Measurements from ENCODE around the gene SLC25A26.

SLC25A26 gene

GRCh38 chr3:66379565-66379964, 158.8 kb downstream of the SLC25A26 start:
- Histone ChIP-seq H3K27me3 (replicated peaks in 2 of 5; ENCODE audit: control insufficient read depth in 4 of 5, insufficient read depth in 5 of 5, low read length in 4 of 5) (no peaks in the 10 kb centered on the region), H3K4me3 (ENCODE audit: control insufficient read depth in 1 of 7, extremely low read depth in 1 of 7, insufficient read depth in 4 of 7, low read depth in 2 of 7, low read length in 6 of 7) (no peak overlapping the region), H3K9me3 (ENCODE audit: control extremely low read depth in 1 of 5, control insufficient read depth in 4 of 5, insufficient read depth in 2 of 5, low read depth in 1 of 5, low read length in 4 of 5) (peaks cover 0 to 4% (median 0%) of the 10 kb centered on the region in 5 experiments), H3K36me3 (ENCODE audit: control insufficient read depth in 4 of 4, insufficient read depth in 4 of 4, low read length in 3 of 4) (peaks cover 22 to 67% (median 50%) of the 10 kb centered on the region in 4 experiments), H3K27ac (ENCODE audit: insufficient read depth in 1 of 2, low read depth in 1 of 2, low read length in 2 of 2, poor library complexity in 1 of 2, severe bottlenecking in 2 of 2) (no peak overlapping the region), H3K4me1 (ENCODE audit: control extremely low read depth in 1 of 4, control insufficient read depth in 4 of 4, insufficient read depth in 4 of 4, low read length in 3 of 4) (no peaks in the 10 kb centered on the region)
- CTCF ChIA-PET, result interaction anchor here (0.9 to 1.0 kb wide), 2 partner anchors 28 to 443 kb away, joined by 3 read pairs; no protein-coding TSS in a partner anchor
- POLR2A ChIA-PET, result interaction anchor here (0.9 kb wide), 1 partner anchor 36 kb away, joined by 3 read pairs; no protein-coding TSS in a partner anchor
- 100% methylated on average over 4 of the region's 9 CpGs for WGBS (ENCODE audit: insufficient coverage)
- DNase-seq, result no peak

GRCh38 chr3:66380200-66380932, 159.6 kb downstream of the SLC25A26 start:
- peaks cover 0 to 9% (median 7%) of the 10 kb centered on the region in 5 experiments for H3K9me3 ChIP-seq (ENCODE audit: control extremely low read depth in 1 of 5, control insufficient read depth in 4 of 5, insufficient read depth in 2 of 5, low read depth in 1 of 5, low read length in 4 of 5)
- H3K36me3 ChIP-seq (ENCODE audit: control insufficient read depth in 4 of 4, insufficient read depth in 4 of 4, low read length in 3 of 4), result peaks cover 25 to 75% (median 58%) of the 10 kb centered on the region in 4 experiments
- ChIA-PET POLR2A (interaction anchor here (0.9 kb wide), 1 partner anchor 37 kb away, joined by 3 read pairs; no protein-coding TSS in a partner anchor), CTCF (interaction anchor here (0.9 kb wide), 1 partner anchor 27 kb away, joined by 3 read pairs; no protein-coding TSS in a partner anchor)
- no peaks in the 10 kb centered on the region for H3K27me3 ChIP-seq (replicated peaks in 2 of 5; ENCODE audit: control insufficient read depth in 4 of 5, insufficient read depth in 5 of 5, low read length in 4 of 5)
- no peaks in the 10 kb centered on the region for H3K4me1 ChIP-seq (ENCODE audit: control extremely low read depth in 1 of 4, control insufficient read depth in 4 of 4, insufficient read depth in 4 of 4, low read length in 3 of 4)
- H3K4me3 ChIP-seq (ENCODE audit: control insufficient read depth in 1 of 7, extremely low read depth in 1 of 7, insufficient read depth in 4 of 7, low read depth in 2 of 7, low read length in 6 of 7), result no peak overlapping the region
- no peak for DNase-seq
- H3K27ac ChIP-seq (ENCODE audit: insufficient read depth in 1 of 2, low read depth in 1 of 2, low read length in 2 of 2, poor library complexity in 1 of 2, severe bottlenecking in 2 of 2), result no peak overlapping the region
- 97% methylated on average over 20 of the region's 26 CpGs for WGBS (ENCODE audit: insufficient coverage)

GRCh38 chr3:66381626-66382025, 160.8 kb downstream of the SLC25A26 start:
- peaks cover 24 to 81% (median 66%) of the 10 kb centered on the region in 4 experiments for H3K36me3 ChIP-seq (ENCODE audit: control insufficient read depth in 4 of 4, insufficient read depth in 4 of 4, low read length in 3 of 4)
- CTCF ChIA-PET, result interaction anchor here (1.0 to 1.2 kb wide), 2 partner anchors 9 to 441 kb away, joined by 3 read pairs; no protein-coding TSS in a partner anchor
- 94% methylated on average over 7 of the region's 7 CpGs for WGBS (ENCODE audit: insufficient coverage)

GRCh38 chr3:66382142-66382541, 161.3 kb downstream of the SLC25A26 start:
- Histone ChIP-seq H3K4me1 (ENCODE audit: control extremely low read depth in 1 of 4, control insufficient read depth in 4 of 4, insufficient read depth in 4 of 4, low read length in 3 of 4) (no peaks in the 10 kb centered on the region), H3K27me3 (replicated peaks in 2 of 5; ENCODE audit: control insufficient read depth in 4 of 5, insufficient read depth in 5 of 5, low read length in 4 of 5) (no peaks in the 10 kb centered on the region), H3K4me3 (ENCODE audit: control insufficient read depth in 1 of 7, extremely low read depth in 1 of 7, insufficient read depth in 4 of 7, low read depth in 2 of 7, low read length in 6 of 7) (no peak overlapping the region), H3K36me3 (ENCODE audit: control insufficient read depth in 4 of 4, insufficient read depth in 4 of 4, low read length in 3 of 4) (peaks cover 24 to 83% (median 66%) of the 10 kb centered on the region in 4 experiments), H3K27ac (ENCODE audit: insufficient read depth in 1 of 2, low read depth in 1 of 2, low read length in 2 of 2, poor library complexity in 1 of 2, severe bottlenecking in 2 of 2) (no peak overlapping the region), H3K9me3 (ENCODE audit: control extremely low read depth in 1 of 5, control insufficient read depth in 4 of 5, insufficient read depth in 2 of 5, low read depth in 1 of 5, low read length in 4 of 5) (peaks cover 0 to 11% (median 9%) of the 10 kb centered on the region in 5 experiments)
- ChIA-PET POLR2A (no interaction called here), CTCF (interaction anchor here (1.0 to 1.2 kb wide), 3 partner anchors 9 to 440 kb away, joined by 3 read pairs; no protein-coding TSS in a partner anchor)
- WGBS (ENCODE audit: insufficient coverage), result over 99% methylated on average over 10 of the region's 10 CpGs
- no peak for DNase-seq

More at GRCh38 chr3:66381626-66382025, 160.8 kb downstream of the SLC25A26 start:
- POLR2A ChIA-PET, result no interaction called here
- Histone ChIP-seq H3K4me3 (ENCODE audit: control insufficient read depth in 1 of 7, extremely low read depth in 1 of 7, insufficient read depth in 4 of 7, low read depth in 2 of 7, low read length in 6 of 7) (no peak overlapping the region), H3K27me3 (replicated peaks in 2 of 5; ENCODE audit: control insufficient read depth in 4 of 5, insufficient read depth in 5 of 5, low read length in 4 of 5) (no peaks in the 10 kb centered on the region), H3K9me3 (ENCODE audit: control extremely low read depth in 1 of 5, control insufficient read depth in 4 of 5, insufficient read depth in 2 of 5, low read depth in 1 of 5, low read length in 4 of 5) (peaks cover 0 to 11% (median 9%) of the 10 kb centered on the region in 5 experiments), H3K4me1 (ENCODE audit: control extremely low read depth in 1 of 4, control insufficient read depth in 4 of 4, insufficient read depth in 4 of 4, low read length in 3 of 4) (no peaks in the 10 kb centered on the region), H3K27ac (ENCODE audit: insufficient read depth in 1 of 2, low read depth in 1 of 2, low read length in 2 of 2, poor library complexity in 1 of 2, severe bottlenecking in 2 of 2) (no peak overlapping the region)
- DNase-seq, result no peak

- Histone ChIP-seq H3K4me1 (ENCODE audit: control extremely low read depth in 1 of 4, control insufficient read depth in 4 of 4, insufficient read depth in 4 of 4, low read length in 3 of 4) (no peaks in the 10 kb centered on the region), H3K27ac (ENCODE audit: insufficient read depth in 1 of 2, low read depth in 1 of 2, low read length in 2 of 2, poor library complexity in 1 of 2, severe bottlenecking in 2 of 2) (no peak overlapping the region), H3K27me3 (replicated peaks in 2 of 5; ENCODE audit: control insufficient read depth in 4 of 5, insufficient read depth in 5 of 5, low read length in 4 of 5) (no peaks in the 10 kb centered on the region), H3K4me3 (ENCODE audit: control insufficient read depth in 1 of 7, extremely low read depth in 1 of 7, insufficient read depth in 4 of 7, low read depth in 2 of 7, low read length in 6 of 7) (no peak overlapping the region), H3K9me3 (ENCODE audit: control extremely low read depth in 1 of 5, control insufficient read depth in 4 of 5, insufficient read depth in 2 of 5, low read depth in 1 of 5, low read length in 4 of 5) (peaks cover 0 to 11% (median 9%) of the 10 kb centered on the region in 5 experiments), H3K36me3 (ENCODE audit: control insufficient read depth in 4 of 4, insufficient read depth in 4 of 4, low read length in 3 of 4) (peaks cover 24 to 81% (median 62%) of the 10 kb centered on the region in 4 experiments)
- no peak for DNase-seq
- CTCF ChIA-PET, result interaction anchor here (0.5 to 1.2 kb wide), 2 partner anchors 25 to 132 kb away, joined by 3 read pairs; no protein-coding TSS in a partner anchor
- 98% methylated on average over 18 of the region's 18 CpGs for WGBS (ENCODE audit: insufficient coverage)
- POLR2A ChIA-PET, result no interaction called here
These were observed 162.2 kb downstream of the SLC25A26 start for GRCh38 chr3:66383023-66383422.

GRCh38 chr3:66383998-66384745, 163.4 kb downstream of the SLC25A26 start:
- Histone ChIP-seq H3K27me3 (replicated peaks in 2 of 5; ENCODE audit: control insufficient read depth in 4 of 5, insufficient read depth in 5 of 5, low read length in 4 of 5) (no peaks in the 10 kb centered on the region), H3K36me3 (ENCODE audit: control insufficient read depth in 4 of 4, insufficient read depth in 4 of 4, low read length in 3 of 4) (peaks cover 22 to 84% (median 56%) of the 10 kb centered on the region in 4 experiments), H3K9me3 (ENCODE audit: control extremely low read depth in 1 of 5, control insufficient read depth in 4 of 5, insufficient read depth in 2 of 5, low read depth in 1 of 5, low read length in 4 of 5) (peaks cover 0 to 11% (median 9%) of the 10 kb centered on the region in 5 experiments), H3K4me3 (ENCODE audit: control insufficient read depth in 1 of 7, extremely low read depth in 1 of 7, insufficient read depth in 4 of 7, low read depth in 2 of 7, low read length in 6 of 7) (no peak overlapping the region), H3K27ac (ENCODE audit: insufficient read depth in 1 of 2, low read depth in 1 of 2, low read length in 2 of 2, poor library complexity in 1 of 2, severe bottlenecking in 2 of 2) (no peak overlapping the region), H3K4me1 (ENCODE audit: control extremely low read depth in 1 of 4, control insufficient read depth in 4 of 4, insufficient read depth in 4 of 4, low read length in 3 of 4) (no peaks in the 10 kb centered on the region)
- ChIA-PET CTCF (interaction anchor here (1.0 kb wide), 1 partner anchor 9 kb away, joined by 3 read pairs; no protein-coding TSS in a partner anchor), POLR2A (no interaction called here)
- WGBS (ENCODE audit: insufficient coverage), result 98% methylated on average over 18 of the region's 20 CpGs
- DNase-seq, result no peak

All from common myeloid progenitor, CD34-positive (primary cell).